A673 (cell line): ENCODE data around the gene HFM1.

Experiments
- EZH2 ChIP-seq: fragments of 200-600 bp; sonication (generic); IDR thresholded peaks from 2 replicates; pipeline ENCODE4 v1.6.1; 2017; ENCODE audit warnings: borderline replicate concordance, low read depth, mild to moderate bottlenecking, mixed read lengths, antibody characterized with exemption, low read length; ENCODE audit not compliant: poor library complexity, severe bottlenecking
- TF ChIP-seq, protein P1 (sequence below): fragments of 300-800, 200-600 bp; sonication (generic); conservative IDR thresholded peaks from 2 replicates; pipeline ENCODE4 v1.5.1; 2017; ENCODE audit warnings: low read depth, mild to moderate bottlenecking, antibody characterized with exemption, low read length, moderate library complexity, mixed read lengths

DNA sequence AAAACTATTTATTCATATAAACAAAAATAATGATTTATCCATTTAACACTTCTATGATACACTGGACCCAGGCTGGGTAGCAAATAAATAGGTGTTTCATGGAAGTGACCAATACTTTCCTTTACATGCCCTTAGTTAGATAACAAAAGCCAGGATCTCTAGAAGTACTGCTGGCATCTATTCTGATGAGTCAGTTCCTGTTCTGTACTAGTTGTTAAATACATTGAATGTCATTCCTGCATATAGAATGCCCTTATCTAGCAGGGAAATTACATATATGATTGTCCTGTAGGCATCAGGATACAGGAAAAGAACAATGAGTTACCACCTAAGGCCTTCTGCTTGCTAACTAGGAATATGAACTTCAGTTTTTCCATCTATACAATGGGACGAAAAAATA is 130.8 kb downstream of the HFM1 start:
- TF ChIP-seq, protein P1, sequence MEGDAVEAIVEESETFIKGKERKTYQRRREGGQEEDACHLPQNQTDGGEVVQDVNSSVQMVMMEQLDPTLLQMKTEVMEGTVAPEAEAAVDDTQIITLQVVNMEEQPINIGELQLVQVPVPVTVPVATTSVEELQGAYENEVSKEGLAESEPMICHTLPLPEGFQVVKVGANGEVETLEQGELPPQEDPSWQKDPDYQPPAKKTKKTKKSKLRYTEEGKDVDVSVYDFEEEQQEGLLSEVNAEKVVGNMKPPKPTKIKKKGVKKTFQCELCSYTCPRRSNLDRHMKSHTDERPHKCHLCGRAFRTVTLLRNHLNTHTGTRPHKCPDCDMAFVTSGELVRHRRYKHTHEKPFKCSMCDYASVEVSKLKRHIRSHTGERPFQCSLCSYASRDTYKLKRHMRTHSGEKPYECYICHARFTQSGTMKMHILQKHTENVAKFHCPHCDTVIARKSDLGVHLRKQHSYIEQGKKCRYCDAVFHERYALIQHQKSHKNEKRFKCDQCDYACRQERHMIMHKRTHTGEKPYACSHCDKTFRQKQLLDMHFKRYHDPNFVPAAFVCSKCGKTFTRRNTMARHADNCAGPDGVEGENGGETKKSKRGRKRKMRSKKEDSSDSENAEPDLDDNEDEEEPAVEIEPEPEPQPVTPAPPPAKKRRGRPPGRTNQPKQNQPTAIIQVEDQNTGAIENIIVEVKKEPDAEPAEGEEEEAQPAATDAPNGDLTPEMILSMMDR = no peak
- no peak for TF ChIP-seq EZH2
